Measurements from ENCODE around the gene ZNF234.

Gene ZNF234

GRCh38 chr19:44109458-44109857 is 31.9 kb upstream of the ZNF234 start:
- TF ChIP-seq REST (IDR thresholded peaks at IDR 0.05; ENCODE audit: insufficient read depth in 1 of 2, low read depth in 2 of 2, low read length in 2 of 2), result no peak
- no peak for TF ChIP-seq POLR2AphosphoS5 (IDR thresholded peaks at IDR 0.05; ENCODE audit: low read depth, low read length)
- no peak for TF ChIP-seq FOXP2 (optimal IDR thresholded peaks at IDR 0.05; ENCODE audit: borderline replicate concordance, extremely low read depth, extremely low read length, insufficient read depth)
- no peak for TF ChIP-seq SIN3A (IDR thresholded peaks at IDR 0.05; ENCODE audit: borderline replicate concordance, insufficient read depth, low read length)
- no peak for TF ChIP-seq TAF1 (IDR thresholded peaks at IDR 0.05; ENCODE audit: borderline replicate concordance, insufficient read depth, low read length)

- TF ChIP-seq REST (IDR thresholded peaks at IDR 0.05; ENCODE audit: insufficient read depth in 1 of 2, low read depth in 2 of 2, low read length in 2 of 2) (no peak), FOXP2 (optimal IDR thresholded peaks at IDR 0.05; ENCODE audit: borderline replicate concordance, extremely low read depth, extremely low read length, insufficient read depth) (no peak), SIN3A (IDR thresholded peaks at IDR 0.05; ENCODE audit: borderline replicate concordance, insufficient read depth, low read length) (no peak), TAF1 (IDR thresholded peaks at IDR 0.05; ENCODE audit: borderline replicate concordance, insufficient read depth, low read length) (no peak), POLR2AphosphoS5 (IDR thresholded peaks at IDR 0.05; ENCODE audit: low read depth, low read length) (no peak)
These were observed 29.4 kb upstream of the ZNF234 start for GRCh38 chr19:44111910-44112463.

- TF ChIP-seq POLR2AphosphoS5 (IDR thresholded peaks at IDR 0.05; ENCODE audit: low read depth, low read length), result 0 out of 2 replicates have a peak, but pooled peaks have one; percentile 54
- TF ChIP-seq SIN3A (IDR thresholded peaks at IDR 0.05; ENCODE audit: borderline replicate concordance, insufficient read depth, low read length), result no peak
These were observed 28.6 kb upstream of the ZNF234 start for GRCh38 chr19:44112802-44113137.

GRCh38 chr19:44113138-44113783 is 28.1 kb upstream of the ZNF234 start, which contains the start of gene ZNF225:
ZNF225 (plus strand) TSS chr19:44113399; CDS start chr19:44115828, 2,429 bp downstream.
- peak; percentile 70; the same call in 1 of the 2 replicates for TF ChIP-seq TAF1 (IDR thresholded peaks at IDR 0.05; ENCODE audit: borderline replicate concordance, insufficient read depth, low read length)
- TF ChIP-seq POLR2AphosphoS5 (IDR thresholded peaks at IDR 0.05; ENCODE audit: low read depth, low read length), result peak; percentile 87
- peak in 1 of 2 experiments; percentile 47; a peak in 1 of 4 replicates for TF ChIP-seq REST (IDR thresholded peaks at IDR 0.05; ENCODE audit: insufficient read depth in 1 of 2, low read depth in 2 of 2, low read length in 2 of 2)
- TF ChIP-seq FOXP2 (optimal IDR thresholded peaks at IDR 0.05; ENCODE audit: borderline replicate concordance, extremely low read depth, extremely low read length, insufficient read depth), result no peak
- TF ChIP-seq SIN3A (IDR thresholded peaks at IDR 0.05; ENCODE audit: borderline replicate concordance, insufficient read depth, low read length), result 0 out of 2 replicates have a peak, but pooled peaks have one; percentile 11

GRCh38 chr19:44113784-44114390 is 27.5 kb upstream of the ZNF234 start:
- TF ChIP-seq FOXP2 (optimal IDR thresholded peaks at IDR 0.05; ENCODE audit: borderline replicate concordance, extremely low read depth, extremely low read length, insufficient read depth), result no peak
- no peak for TF ChIP-seq POLR2AphosphoS5 (IDR thresholded peaks at IDR 0.05; ENCODE audit: low read depth, low read length)
- TF ChIP-seq TAF1 (IDR thresholded peaks at IDR 0.05; ENCODE audit: borderline replicate concordance, insufficient read depth, low read length), result no peak
- TF ChIP-seq REST (IDR thresholded peaks at IDR 0.05; ENCODE audit: insufficient read depth in 1 of 2, low read depth in 2 of 2, low read length in 2 of 2), result no peak
- TF ChIP-seq SIN3A (IDR thresholded peaks at IDR 0.05; ENCODE audit: borderline replicate concordance, insufficient read depth, low read length), result no peak

Measured in PFSK-1 (cell line).